ENCODE results near the gene PIH1D2.

DNA sequence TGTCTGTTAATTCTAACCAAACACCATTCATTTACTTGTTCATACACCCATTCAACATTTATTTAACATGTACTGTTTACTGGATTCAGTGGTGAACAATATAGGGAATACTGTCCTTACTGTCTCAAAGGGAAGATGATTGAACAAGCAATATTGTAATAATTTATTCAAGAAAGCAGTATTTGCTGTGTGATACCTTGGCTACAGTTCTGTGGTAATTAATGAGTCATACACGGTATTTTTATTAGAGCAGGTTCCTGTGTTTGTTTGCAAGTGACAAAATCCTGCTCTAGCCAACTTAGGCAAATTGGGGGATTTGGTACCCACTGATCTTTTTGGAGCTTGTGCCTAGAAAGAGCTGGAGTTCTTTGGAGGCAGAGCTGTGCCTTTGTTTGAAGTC lies 15.7 kb downstream of the PIH1D2 start:
- TF ChIP-seq, protein P1, sequence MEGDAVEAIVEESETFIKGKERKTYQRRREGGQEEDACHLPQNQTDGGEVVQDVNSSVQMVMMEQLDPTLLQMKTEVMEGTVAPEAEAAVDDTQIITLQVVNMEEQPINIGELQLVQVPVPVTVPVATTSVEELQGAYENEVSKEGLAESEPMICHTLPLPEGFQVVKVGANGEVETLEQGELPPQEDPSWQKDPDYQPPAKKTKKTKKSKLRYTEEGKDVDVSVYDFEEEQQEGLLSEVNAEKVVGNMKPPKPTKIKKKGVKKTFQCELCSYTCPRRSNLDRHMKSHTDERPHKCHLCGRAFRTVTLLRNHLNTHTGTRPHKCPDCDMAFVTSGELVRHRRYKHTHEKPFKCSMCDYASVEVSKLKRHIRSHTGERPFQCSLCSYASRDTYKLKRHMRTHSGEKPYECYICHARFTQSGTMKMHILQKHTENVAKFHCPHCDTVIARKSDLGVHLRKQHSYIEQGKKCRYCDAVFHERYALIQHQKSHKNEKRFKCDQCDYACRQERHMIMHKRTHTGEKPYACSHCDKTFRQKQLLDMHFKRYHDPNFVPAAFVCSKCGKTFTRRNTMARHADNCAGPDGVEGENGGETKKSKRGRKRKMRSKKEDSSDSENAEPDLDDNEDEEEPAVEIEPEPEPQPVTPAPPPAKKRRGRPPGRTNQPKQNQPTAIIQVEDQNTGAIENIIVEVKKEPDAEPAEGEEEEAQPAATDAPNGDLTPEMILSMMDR (IDR thresholded peaks at IDR 0.05; ENCODE audit: insufficient read depth, low read length): no peak
- TF ChIP-seq POLR2AphosphoS5 (IDR thresholded peaks at IDR 0.05; ENCODE audit: low read depth): no peak
- TF ChIP-seq REST (IDR thresholded peaks at IDR 0.05; ENCODE audit: insufficient replicate concordance, low read depth): no peak

Data from HL-60 (cell line).